ENCODE data around the gene CFAP251. TPM values are rescaled to one million over a fixed set of nuclear protein-coding genes. Genes with fewer than 3 reads are reported as not detected.

Gene CFAP251
- total RNA-seq, 1 experiment from 2014 or later: 3.8 TPM

DNA sequence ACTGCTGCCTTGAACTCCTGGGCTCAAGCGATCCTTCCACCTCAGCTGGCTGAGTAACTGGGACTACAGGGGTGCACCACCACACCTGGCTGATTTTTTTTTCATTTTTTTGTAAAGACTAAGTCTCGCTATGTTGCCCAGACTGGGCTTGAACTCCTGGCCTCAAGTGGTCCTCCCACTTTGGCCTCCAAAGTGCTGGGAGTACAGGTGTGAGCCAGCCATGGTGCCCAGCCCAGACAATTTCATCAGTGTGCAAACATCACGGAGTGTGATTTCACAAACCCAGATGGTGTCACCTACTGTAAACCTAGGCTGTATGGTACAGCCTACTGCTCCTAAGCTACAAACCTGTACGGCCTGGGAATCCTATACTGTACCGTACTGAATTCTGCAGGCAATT, 96.4 kb downstream of the CFAP251 start:
- intact Hi-C loops (cut with micrococcal nuclease; ENCODE audit: unreplicated experiment): no loop called here
- Mint-ChIP-seq H3K27me3 (ENCODE audit: unreplicated experiment) (no peaks in the 10 kb centered on the region), H3K4me3 (ENCODE audit: low read depth, unreplicated experiment) (no peak overlapping the region), H3K4me1 (ENCODE audit: low read depth, unreplicated experiment) (no peaks in the 10 kb centered on the region), H3K9me3 (ENCODE audit: low read depth, unreplicated experiment) (peaks cover 9% of the 10 kb centered on the region), H3K36me3 (ENCODE audit: insufficient read depth, unreplicated experiment) (no peaks in the 10 kb centered on the region), H3K27ac (ENCODE audit: unreplicated experiment) (no peak overlapping the region)
- CTCF ChIA-PET: interaction anchor here (0.6 kb wide), 1 partner anchor 1353 kb away, joined by 3 read pairs; no protein-coding TSS in a partner anchor
- no peak for TF ChIP-seq CTCF (IDR thresholded peaks at IDR 0.05; ENCODE audit: unreplicated experiment)
- no TSS peak for BruUV-seq (replicated peaks)
- DNase-seq: no peak

GRCh38 chr12:122018457-122018856, 100.1 kb downstream of the CFAP251 start:
- Mint-ChIP-seq H3K4me3 (ENCODE audit: low read depth, unreplicated experiment) (no peak overlapping the region), H3K36me3 (ENCODE audit: insufficient read depth, unreplicated experiment) (peaks cover 23% of the 10 kb centered on the region), H3K27me3 (ENCODE audit: unreplicated experiment) (no peaks in the 10 kb centered on the region), H3K9me3 (ENCODE audit: low read depth, unreplicated experiment) (peaks cover 9% of the 10 kb centered on the region), H3K4me1 (ENCODE audit: low read depth, unreplicated experiment) (no peaks in the 10 kb centered on the region), H3K27ac (ENCODE audit: unreplicated experiment) (no peak overlapping the region)
- no peak for DNase-seq
- BruUV-seq (replicated peaks): no TSS peak
- CTCF ChIA-PET: interaction anchor here (0.6 kb wide), 1 partner anchor 760 kb away, joined by 3 read pairs; no protein-coding TSS in a partner anchor
- intact Hi-C loops (cut with micrococcal nuclease; ENCODE audit: unreplicated experiment): no loop called here
- no peak for TF ChIP-seq CTCF (IDR thresholded peaks at IDR 0.05; ENCODE audit: unreplicated experiment)

- BruUV-seq (replicated peaks): no TSS peak
- no peak overlapping the region for H3K4me3 Mint-ChIP-seq (ENCODE audit: low read depth, unreplicated experiment)
- no peaks in the 10 kb centered on the region for H3K27me3 Mint-ChIP-seq (ENCODE audit: unreplicated experiment)
- H3K4me1 Mint-ChIP-seq (ENCODE audit: low read depth, unreplicated experiment): no peaks in the 10 kb centered on the region
- peaks cover 28% of the 10 kb centered on the region for H3K36me3 Mint-ChIP-seq (ENCODE audit: insufficient read depth, unreplicated experiment)
- H3K9me3 Mint-ChIP-seq (ENCODE audit: low read depth, unreplicated experiment): peaks cover 9% of the 10 kb centered on the region
- CTCF ChIA-PET: no interaction called here
- intact Hi-C loops (cut with micrococcal nuclease; ENCODE audit: unreplicated experiment): no loop called here
- no peak for DNase-seq
- peak overlapping the region; percentile 5 for H3K27ac Mint-ChIP-seq (ENCODE audit: unreplicated experiment)
- no peak for TF ChIP-seq CTCF (IDR thresholded peaks at IDR 0.05; ENCODE audit: unreplicated experiment)
Observed at GRCh38 chr12:122018937-122019336, 100.5 kb downstream of the CFAP251 start.

GRCh38 chr12:122020795-122021192, 102.4 kb downstream of the CFAP251 start:
- H3K9me3 Mint-ChIP-seq (ENCODE audit: low read depth, unreplicated experiment): peaks cover 9% of the 10 kb centered on the region
- peak overlapping the region; percentile 96 for H3K4me3 Mint-ChIP-seq (ENCODE audit: low read depth, unreplicated experiment)
- H3K27me3 Mint-ChIP-seq (ENCODE audit: unreplicated experiment): no peaks in the 10 kb centered on the region
- TF ChIP-seq CTCF (IDR thresholded peaks at IDR 0.05; ENCODE audit: unreplicated experiment): no peak
- intact Hi-C loops (cut with micrococcal nuclease; ENCODE audit: unreplicated experiment): loop anchor here (10.0 kb wide), 1 partner anchor 106 kb away; the partner anchor contains the start of gene CFAP251
- peaks cover 36% of the 10 kb centered on the region for H3K36me3 Mint-ChIP-seq (ENCODE audit: insufficient read depth, unreplicated experiment)
- CTCF ChIA-PET: interaction anchor here (0.5 to 1.2 kb wide), 2 partner anchors 8 to 28 kb away, joined by 4 read pairs; no protein-coding TSS in a partner anchor
- no peak for DNase-seq
- no TSS peak for BruUV-seq (replicated peaks)
- peaks cover 12% of the 10 kb centered on the region for H3K4me1 Mint-ChIP-seq (ENCODE audit: low read depth, unreplicated experiment)
- H3K27ac Mint-ChIP-seq (ENCODE audit: unreplicated experiment): no peak overlapping the region

All from Calu3 (cell line).